ENCODE measurements around the gene ZMYND8.

GRCh38 chr20:47231382-47232039, 125.0 kb downstream of the ZMYND8 start:
- TF ChIP-seq CTCF (IDR thresholded peaks at IDR 0.05; ENCODE audit: borderline replicate concordance, extremely low read depth, low read length, poor library complexity, severe bottlenecking): no peak
- TF ChIP-seq EZH2 (IDR thresholded peaks at IDR 0.05; ENCODE audit: borderline replicate concordance, low read depth, low read length, severe bottlenecking): no peak

Measured in DND-41 (cell line).